Testis (tissue), 2 donors: ENCODE data around the gene TM4SF18.

Experiments used
- POLR2A ChIP-seq: fragments of 450-650 bp; IDR thresholded peaks from one replicate; pipeline ENCODE4 v1.6.1; 2017; ENCODE audit warnings: antibody characterized with exemption, mild to moderate bottlenecking, moderate library complexity
- TF ChIP-seq, protein P1 (sequence below), 3 experiments: fragments of 450-650 bp in 2 of 3; fragments of 200-600 bp in 1 of 3; sonication (generic) in 1 of 3; IDR thresholded peaks; one replicate each; pipeline ENCODE4 v1.5.1; 2016 to 2019; ENCODE audit warnings: antibody characterized with exemption in 3 of 3, mild to moderate bottlenecking in 2 of 3, moderate library complexity in 1 of 3

DNA sequence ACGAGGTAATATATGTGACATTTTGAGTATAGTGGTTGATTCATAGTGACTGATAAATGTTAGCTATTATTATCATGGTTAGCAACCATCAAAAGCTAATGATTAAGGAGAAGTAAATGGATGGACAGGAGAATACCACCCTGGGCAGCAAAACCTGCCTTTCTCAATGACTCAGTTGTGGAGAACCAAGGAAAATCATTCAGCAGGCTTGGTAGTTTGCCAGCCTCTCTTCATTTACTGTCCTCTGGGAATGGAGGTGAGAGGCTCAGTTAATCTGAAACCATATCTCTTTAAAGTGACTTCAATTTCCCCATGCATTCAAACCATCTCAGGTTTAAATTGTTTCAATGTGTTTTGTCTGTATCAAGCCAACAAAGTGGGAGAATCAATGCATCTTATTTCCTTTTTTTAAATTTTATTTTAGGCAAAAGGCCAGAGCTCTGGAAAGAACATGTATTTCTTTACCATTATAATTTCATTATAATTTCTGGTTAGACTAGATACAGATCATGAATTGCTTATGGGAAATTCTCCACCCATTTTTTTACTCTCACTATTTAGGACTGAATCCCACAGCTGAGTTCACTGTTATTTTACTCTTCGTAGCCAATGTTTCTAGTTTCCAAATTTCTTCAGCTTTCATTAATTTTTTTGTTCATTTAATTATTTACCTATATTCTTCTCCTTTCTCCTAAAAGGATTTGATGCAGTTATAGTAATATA, 2.7 kb downstream of the TM4SF18 start:
- no peak for TF ChIP-seq POLR2A
- TF ChIP-seq, protein P1, sequence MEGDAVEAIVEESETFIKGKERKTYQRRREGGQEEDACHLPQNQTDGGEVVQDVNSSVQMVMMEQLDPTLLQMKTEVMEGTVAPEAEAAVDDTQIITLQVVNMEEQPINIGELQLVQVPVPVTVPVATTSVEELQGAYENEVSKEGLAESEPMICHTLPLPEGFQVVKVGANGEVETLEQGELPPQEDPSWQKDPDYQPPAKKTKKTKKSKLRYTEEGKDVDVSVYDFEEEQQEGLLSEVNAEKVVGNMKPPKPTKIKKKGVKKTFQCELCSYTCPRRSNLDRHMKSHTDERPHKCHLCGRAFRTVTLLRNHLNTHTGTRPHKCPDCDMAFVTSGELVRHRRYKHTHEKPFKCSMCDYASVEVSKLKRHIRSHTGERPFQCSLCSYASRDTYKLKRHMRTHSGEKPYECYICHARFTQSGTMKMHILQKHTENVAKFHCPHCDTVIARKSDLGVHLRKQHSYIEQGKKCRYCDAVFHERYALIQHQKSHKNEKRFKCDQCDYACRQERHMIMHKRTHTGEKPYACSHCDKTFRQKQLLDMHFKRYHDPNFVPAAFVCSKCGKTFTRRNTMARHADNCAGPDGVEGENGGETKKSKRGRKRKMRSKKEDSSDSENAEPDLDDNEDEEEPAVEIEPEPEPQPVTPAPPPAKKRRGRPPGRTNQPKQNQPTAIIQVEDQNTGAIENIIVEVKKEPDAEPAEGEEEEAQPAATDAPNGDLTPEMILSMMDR (IDR thresholded peaks at IDR 0.05) = no peak
